SK-N-SH (cell line): ENCODE data around the gene ADAMTS6. TPM values are rescaled to one million over a fixed set of nuclear protein-coding genes. Genes with fewer than 3 reads are reported as not detected.

Experiments used
- CTCF ChIA-PET: fragments of 300-600, 350-600 bp; formaldehyde crosslinking; extraction: SDS; loops from one replicate; lab custom pipeline; 2021; lab: Yijun Ruan, JAX
- POLR2A ChIA-PET: fragments of 350-600 bp; sonication (Branson Sonifier 250); formaldehyde crosslinking; extraction: SDS; loops from one replicate; lab custom pipeline; 2020; ENCODE audit warnings: antibody characterized with exemption, inconsistent platforms; lab: Yijun Ruan, JAX
- DNase-seq: peaks from one replicate; pipeline ENCODE4 v3.0.0; 2012
- H2AFZ ChIP-seq: fragments of 200-600 bp; sonication (generic); 2 replicates; pipeline ENCODE4 v1.8.1; 2016; ENCODE audit warnings: antibody characterized with exemption, mild to moderate bottlenecking, low read depth
- H3F3A ChIP-seq: fragments of 200-600 bp; sonication (generic); replicated peaks from 2 replicates; pipeline ENCODE3; 2016; ENCODE audit warnings: antibody characterized with exemption, mild to moderate bottlenecking; ENCODE audit not compliant: insufficient read depth
- H3K27ac ChIP-seq, 2 experiments: fragments of 200-500 bp in 1 of 2; fragments of 200-600 bp in 1 of 2; sonication (Bioruptor generic) in 1 of 2; sonication (generic), shearing (Covaris generic) in 1 of 2; 2 replicates each; pipeline versions ENCODE4 v1.5.1 to v1.6.1; 2014 to 2016; ENCODE audit warnings: low read depth in 2 of 2, inconsistent platforms in 1 of 2, low read length in 1 of 2, mild to moderate bottlenecking in 1 of 2, mixed read lengths in 1 of 2
- H3K27me3 ChIP-seq: fragments of 200-600 bp; sonication (generic), shearing (Covaris generic); 2 replicates; pipeline ENCODE4 v1.6.1; 2016; ENCODE audit warnings: mixed run types; ENCODE audit not compliant: insufficient read depth
- H3K36me3 ChIP-seq, 2 experiments: fragments of 200-500 bp in 1 of 2; fragments of 200-600 bp in 1 of 2; sonication (Bioruptor generic) in 1 of 2; sonication (generic) in 1 of 2; replicated peaks in 1 of 2; 2 replicates each; pipeline versions ENCODE3 to v1.5.1; 2014 to 2016; ENCODE audit warnings: low read length in 1 of 2, mild to moderate bottlenecking in 1 of 2; ENCODE audit not compliant: insufficient read depth in 2 of 2, control insufficient read depth in 1 of 2
- H3K4me1 ChIP-seq, 2 experiments: fragments of 200-500 bp in 1 of 2; fragments of 200-600 bp in 1 of 2; sonication (Bioruptor generic) in 1 of 2; sonication (generic), shearing (Covaris generic) in 1 of 2; 2 replicates each; pipeline versions ENCODE4 v1.5.1 to v1.6.1; 2014 to 2016; ENCODE audit warnings: low read depth in 1 of 2, low read length in 1 of 2, mixed run types in 1 of 2; ENCODE audit not compliant: insufficient read depth in 2 of 2, control insufficient read depth in 1 of 2
- H3K4me2 ChIP-seq: fragments of 200-600 bp; sonication (generic), shearing (Covaris generic); 2 replicates; pipeline ENCODE4 v1.6.1; 2017; ENCODE audit warnings: mixed run types
- H3K4me3 ChIP-seq, 2 experiments: fragments of 200-500 bp in 1 of 2; fragments of 200-600 bp in 1 of 2; sonication (Bioruptor generic) in 1 of 2; sonication (generic), shearing (Covaris generic) in 1 of 2; 2 replicates each; pipeline versions ENCODE4 v1.5.1 to v1.8.1; 2014 to 2016; ENCODE audit warnings: low read depth in 2 of 2, inconsistent platforms in 1 of 2, low read length in 1 of 2, mild to moderate bottlenecking in 1 of 2, mixed read lengths in 1 of 2, moderate library complexity in 1 of 2
- H3K79me2 ChIP-seq: fragments of 200-600 bp; sonication (generic); 2 replicates; pipeline ENCODE4 v1.8.1; 2017; ENCODE audit warnings: mild to moderate bottlenecking; ENCODE audit not compliant: insufficient read depth
- H3K9ac ChIP-seq: fragments of 200-600 bp; sonication (generic); 2 replicates; pipeline ENCODE4 v1.6.1; 2017; ENCODE audit warnings: mixed run types
- H3K9me2 ChIP-seq: fragments of 200-600 bp; sonication (generic); 2 replicates; pipeline ENCODE4 v1.6.1; 2017; ENCODE audit warnings: mixed run types
- H3K9me3 ChIP-seq: fragments of 200-600 bp; sonication (generic); 2 replicates; pipeline ENCODE4 v1.6.1; 2017; ENCODE audit warnings: mixed run types, mild to moderate bottlenecking, moderate library complexity
- H4K20me1 ChIP-seq: fragments of 200-600 bp; sonication (generic); 2 replicates; pipeline ENCODE4 v1.6.1; 2017; ENCODE audit warnings: mild to moderate bottlenecking, mixed run types; ENCODE audit not compliant: insufficient read depth
- CHD2 ChIP-seq: fragments of 150-350 bp; IDR thresholded peaks from 2 replicates; pipeline ENCODE4 v1.6.1; 2018; ENCODE audit warnings: low read length; ENCODE audit not compliant: partially characterized antibody
- GATA2 ChIP-seq: sonication (generic); formaldehyde crosslinking; IDR thresholded peaks from 2 replicates; pipeline ENCODE4 v1.5.0; 2020; ENCODE audit warnings: mild to moderate bottlenecking, missing genetic modification reagents
- IRF3 ChIP-seq: fragments of 150-350 bp; IDR thresholded peaks from 2 replicates; pipeline ENCODE4 v1.6.1; 2016; ENCODE audit warnings: mild to moderate bottlenecking, low read depth, low read length
- JUND ChIP-seq: IDR thresholded peaks from 2 replicates; pipeline ENCODE4 v1.4.0; 2012
- MAX ChIP-seq: IDR thresholded peaks from 2 replicates; pipeline ENCODE4 v1.4.0; 2012; ENCODE audit warnings: low read depth
- MEF2A ChIP-seq: IDR thresholded peaks from 2 replicates; pipeline ENCODE4 v1.4.0; 2012; ENCODE audit warnings: low read depth, borderline replicate concordance
- NRF1 ChIP-seq: IDR thresholded peaks from 2 replicates; pipeline ENCODE4 v1.6.1; 2012; ENCODE audit warnings: low read depth, mild to moderate bottlenecking, low read length
- PBX3 ChIP-seq: IDR thresholded peaks from 2 replicates; pipeline ENCODE4; 2012
- RCOR1 ChIP-seq: fragments of 150-350 bp; IDR thresholded peaks from 2 replicates; pipeline ENCODE4 v1.6.1; 2017; ENCODE audit warnings: antibody characterized with exemption, low read length
- RXRA ChIP-seq: IDR thresholded peaks from 2 replicates; pipeline ENCODE4 v1.4.0; 2012; ENCODE audit warnings: low read depth, mild to moderate bottlenecking, borderline replicate concordance
- SIN3A ChIP-seq: IDR thresholded peaks from 2 replicates; pipeline ENCODE4 v1.6.1; 2012; ENCODE audit warnings: low read depth, mild to moderate bottlenecking, low read length, moderate library complexity, borderline replicate concordance
- SMC3 ChIP-seq: IDR thresholded peaks from 2 replicates; pipeline ENCODE4 v1.6.1; 2012; ENCODE audit warnings: low read depth, low read length, improper control_type of control experiment
- TAF1 ChIP-seq: IDR thresholded peaks from 2 replicates; pipeline ENCODE4 v1.6.1; 2012; ENCODE audit warnings: low read depth, mild to moderate bottlenecking, low read length, moderate library complexity, borderline replicate concordance
- TEAD4 ChIP-seq: IDR thresholded peaks from 2 replicates; pipeline ENCODE4 v1.4.0; 2012; ENCODE audit warnings: mild to moderate bottlenecking, borderline replicate concordance; ENCODE audit not compliant: insufficient read depth
- YY1 ChIP-seq: IDR thresholded peaks from 2 replicates; pipeline ENCODE4 v1.4.0; 2012; ENCODE audit warnings: low read depth, mild to moderate bottlenecking
- WGBS: methylation state at CpG from one replicate; pipeline ENCODE4 v1.1.6; 2017; ENCODE audit warnings: low lambda C conversion rate; 5-methylcytosine and 5-hydroxymethylcytosine counted together
- polyA plus RNA-seq, 3 experiments: library from polyadenylated mRNA; depleted of rRNA; stranded (reverse); fragments of >200 nt; gene quantifications; 2 replicates each; pipeline ENCODE4 v1.2.3, GENCODE V29; 2012

Gene ADAMTS6
- polyA plus RNA-seq, 1 of the 3 experiments (the other 2 are of a cell fraction), result 15.0 TPM

- Histone ChIP-seq H3K4me3 (no peak overlapping the region), H3K9me3 (no peaks in the 10 kb centered on the region), H3K4me2 (no peak overlapping the region), H3K27me3 (no peaks in the 10 kb centered on the region), H4K20me1 (no peaks in the 10 kb centered on the region), H3K9me2 (no peaks in the 10 kb centered on the region), H3K4me1 (no peaks in the 10 kb centered on the region), H3K9ac (no peak overlapping the region), H3K79me2 (no peaks in the 10 kb centered on the region), H3K36me3 (peaks cover 0 to 69% of the 10 kb centered on the region in 2 experiments), H3F3A (peaks cover 18% of the 10 kb centered on the region), H3K27ac (no peak overlapping the region), H2AFZ (no peak overlapping the region)
- TF ChIP-seq TEAD4 (no peak), CHD2 (no peak), RXRA (no peak), MEF2A (no peak), PBX3 (no peak), MAX (no peak), JUND (no peak), SIN3A (no peak), SMC3 (no peak), TAF1 (no peak), NRF1 (no peak), RCOR1 (no peak)
- ChIA-PET CTCF (no interaction called here), POLR2A (no interaction called here)
- WGBS, result 82% methylated on average over 4 of the region's 4 CpGs
- DNase-seq, result no peak
These were observed 232.8 kb downstream of the ADAMTS6 start for GRCh38 chr5:65248896-65249295.

- no peak for DNase-seq
- ChIA-PET CTCF (interaction anchor here (0.6 kb wide), 1 partner anchor 11 kb away, joined by 3 read pairs; no protein-coding TSS in a partner anchor), POLR2A (no interaction called here)
- H3K4me2 ChIP-seq, result no peak overlapping the region
- H3K9me3 ChIP-seq, result no peaks in the 10 kb centered on the region
- peaks cover 11% of the 10 kb centered on the region for H3F3A ChIP-seq
- no peak overlapping the region for H3K27ac ChIP-seq
- H3K9me2 ChIP-seq, result no peaks in the 10 kb centered on the region
- no peaks in the 10 kb centered on the region for H3K4me1 ChIP-seq
- no peaks in the 10 kb centered on the region for H4K20me1 ChIP-seq
- H3K4me3 ChIP-seq, result no peak overlapping the region
- TF ChIP-seq IRF3 (no peak), GATA2 (CRISPR knock-in tag) (no peak), SIN3A (no peak), YY1 (no peak)
- H3K9ac ChIP-seq, result no peak overlapping the region
- H3K79me2 ChIP-seq, result no peaks in the 10 kb centered on the region
- 92% methylated on average over 2 of the region's 2 CpGs for WGBS
- H2AFZ ChIP-seq, result no peak overlapping the region
- no peaks in the 10 kb centered on the region for H3K27me3 ChIP-seq
- H3K36me3 ChIP-seq, result peaks cover 0 to 69% of the 10 kb centered on the region in 2 experiments
These were observed 234.1 kb downstream of the ADAMTS6 start for GRCh38 chr5:65247594-65247993.
